ENCODE results near the gene KRTAP10-12.

GRCh38 chr21:44732263-44732662 lies 35.3 kb downstream of the KRTAP10-12 start:
- TF ChIP-seq GATA2 (IDR thresholded peaks at IDR 0.05; ENCODE audit: low read depth, low read length) (no peak), GATA3 (IDR thresholded peaks at IDR 0.05; ENCODE audit: low read depth, low read length) (no peak)
